GM23338 (cell line): ENCODE results near the gene SERP2.

Source experiments
- CREB1 ChIP-seq: fragments of 250-450 bp; sonication (Bioruptor Pico); IDR thresholded peaks from 2 replicates; pipeline ENCODE4 v1.5.0; 2020; ENCODE audit warnings: low read depth, mild to moderate bottlenecking, moderate library complexity
- CTCF ChIP-seq, 2 experiments: fragments of 200-600 bp in 1 of 2; sonication (generic) in 1 of 2; conservative IDR thresholded peaks; 2 replicates each; pipeline versions ENCODE4 v1.5.1 to v1.6.1; 2016 to 2017; ENCODE audit warnings: antibody characterized with exemption in 2 of 2, low read depth in 2 of 2, mild to moderate bottlenecking in 2 of 2, moderate library complexity in 1 of 2
- EZH2 ChIP-seq: fragments of 200-600 bp; sonication (generic); IDR thresholded peaks from one replicate; pipeline ENCODE4 v1.8.0; 2017; ENCODE audit warnings: antibody characterized with exemption, mild to moderate bottlenecking, low read depth; ENCODE audit not compliant: unreplicated experiment
- EZH2phosphoT487 ChIP-seq: fragments of 200-600 bp; sonication (generic); IDR thresholded peaks from one replicate; pipeline ENCODE4 v1.8.1; 2018; ENCODE audit warnings: antibody characterized with exemption; ENCODE audit not compliant: unreplicated experiment
- JUNB ChIP-seq: IDR thresholded peaks from one replicate; pipeline ENCODE4 v1.6.1; 2016; ENCODE audit warnings: antibody characterized with exemption; ENCODE audit not compliant: unreplicated experiment
- NANOG ChIP-seq: IDR thresholded peaks from 2 replicates; pipeline ENCODE4 v1.6.1; 2016; ENCODE audit warnings: antibody characterized with exemption, borderline replicate concordance
- POLR2AphosphoS5 ChIP-seq: IDR thresholded peaks from 2 replicates; pipeline ENCODE4 v1.6.1; 2016; ENCODE audit warnings: antibody characterized with exemption, low read depth
- STAT1 ChIP-seq: IDR thresholded peaks from one replicate; pipeline ENCODE4 v1.6.1; 2016; ENCODE audit warnings: antibody characterized with exemption; ENCODE audit not compliant: unreplicated experiment
- ZNF114 ChIP-seq: fragments of 250-450 bp; sonication (Bioruptor Pico); IDR thresholded peaks from 2 replicates; pipeline ENCODE4 v1.5.0; 2020; ENCODE audit warnings: mild to moderate bottlenecking, moderate library complexity
- ZNF331 ChIP-seq: fragments of 250-450 bp; sonication (Bioruptor Pico); IDR thresholded peaks from 2 replicates; pipeline ENCODE4 v1.5.0; 2020; ENCODE audit warnings: low read depth, mild to moderate bottlenecking, moderate library complexity
- ZNF462 ChIP-seq: fragments of 250-450 bp; sonication (Bioruptor Pico); IDR thresholded peaks from 2 replicates; pipeline ENCODE4 v1.5.0; 2020; ENCODE audit warnings: mild to moderate bottlenecking, moderate library complexity
- TF ChIP-seq, protein P1 (sequence below): IDR thresholded peaks from 2 replicates; pipeline ENCODE4 v1.6.1; 2016; ENCODE audit warnings: antibody characterized with exemption
- TF ChIP-seq, protein P2 (sequence below): IDR thresholded peaks from one replicate; pipeline ENCODE4 v1.6.1; 2018; ENCODE audit warnings: antibody characterized with exemption; ENCODE audit not compliant: unreplicated experiment

DNA sequence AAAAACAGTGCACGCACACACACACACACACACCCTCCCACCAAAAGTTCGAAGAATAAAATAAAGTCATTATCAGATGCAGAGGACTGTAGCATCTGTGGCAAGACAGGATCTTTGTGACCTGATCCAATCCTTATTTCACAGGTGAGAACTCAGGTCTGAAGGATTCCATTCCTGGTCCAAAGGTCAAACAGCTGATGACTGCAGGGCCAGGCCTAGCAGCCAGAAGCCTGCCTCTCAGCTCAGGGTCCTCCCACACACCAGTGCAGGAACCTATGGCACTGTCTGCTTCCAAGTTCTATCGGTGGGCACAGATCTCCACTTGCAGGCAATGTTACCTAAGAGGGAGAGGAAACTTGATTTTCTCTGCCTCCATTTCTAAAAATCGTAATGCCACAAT, 57.5 kb downstream of the SERP2 start:
- TF ChIP-seq CTCF (conservative IDR thresholded peaks at IDR 0.05; ENCODE audit: low read depth in 2 of 2) (no peak), POLR2AphosphoS5 (no peak), CREB1 (CRISPR knock-in tag) (no peak), EZH2 (no peak), EZH2phosphoT487 (no peak), ZNF331 (CRISPR knock-in tag) (no peak), JUNB (no peak), ZNF114 (CRISPR knock-in tag) (no peak), STAT1 (no peak), NANOG (no peak), ZNF462 (no peak)
- TF ChIP-seq, protein P1, sequence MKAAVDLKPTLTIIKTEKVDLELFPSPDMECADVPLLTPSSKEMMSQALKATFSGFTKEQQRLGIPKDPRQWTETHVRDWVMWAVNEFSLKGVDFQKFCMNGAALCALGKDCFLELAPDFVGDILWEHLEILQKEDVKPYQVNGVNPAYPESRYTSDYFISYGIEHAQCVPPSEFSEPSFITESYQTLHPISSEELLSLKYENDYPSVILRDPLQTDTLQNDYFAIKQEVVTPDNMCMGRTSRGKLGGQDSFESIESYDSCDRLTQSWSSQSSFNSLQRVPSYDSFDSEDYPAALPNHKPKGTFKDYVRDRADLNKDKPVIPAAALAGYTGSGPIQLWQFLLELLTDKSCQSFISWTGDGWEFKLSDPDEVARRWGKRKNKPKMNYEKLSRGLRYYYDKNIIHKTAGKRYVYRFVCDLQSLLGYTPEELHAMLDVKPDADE: no peak
- TF ChIP-seq, protein P2, sequence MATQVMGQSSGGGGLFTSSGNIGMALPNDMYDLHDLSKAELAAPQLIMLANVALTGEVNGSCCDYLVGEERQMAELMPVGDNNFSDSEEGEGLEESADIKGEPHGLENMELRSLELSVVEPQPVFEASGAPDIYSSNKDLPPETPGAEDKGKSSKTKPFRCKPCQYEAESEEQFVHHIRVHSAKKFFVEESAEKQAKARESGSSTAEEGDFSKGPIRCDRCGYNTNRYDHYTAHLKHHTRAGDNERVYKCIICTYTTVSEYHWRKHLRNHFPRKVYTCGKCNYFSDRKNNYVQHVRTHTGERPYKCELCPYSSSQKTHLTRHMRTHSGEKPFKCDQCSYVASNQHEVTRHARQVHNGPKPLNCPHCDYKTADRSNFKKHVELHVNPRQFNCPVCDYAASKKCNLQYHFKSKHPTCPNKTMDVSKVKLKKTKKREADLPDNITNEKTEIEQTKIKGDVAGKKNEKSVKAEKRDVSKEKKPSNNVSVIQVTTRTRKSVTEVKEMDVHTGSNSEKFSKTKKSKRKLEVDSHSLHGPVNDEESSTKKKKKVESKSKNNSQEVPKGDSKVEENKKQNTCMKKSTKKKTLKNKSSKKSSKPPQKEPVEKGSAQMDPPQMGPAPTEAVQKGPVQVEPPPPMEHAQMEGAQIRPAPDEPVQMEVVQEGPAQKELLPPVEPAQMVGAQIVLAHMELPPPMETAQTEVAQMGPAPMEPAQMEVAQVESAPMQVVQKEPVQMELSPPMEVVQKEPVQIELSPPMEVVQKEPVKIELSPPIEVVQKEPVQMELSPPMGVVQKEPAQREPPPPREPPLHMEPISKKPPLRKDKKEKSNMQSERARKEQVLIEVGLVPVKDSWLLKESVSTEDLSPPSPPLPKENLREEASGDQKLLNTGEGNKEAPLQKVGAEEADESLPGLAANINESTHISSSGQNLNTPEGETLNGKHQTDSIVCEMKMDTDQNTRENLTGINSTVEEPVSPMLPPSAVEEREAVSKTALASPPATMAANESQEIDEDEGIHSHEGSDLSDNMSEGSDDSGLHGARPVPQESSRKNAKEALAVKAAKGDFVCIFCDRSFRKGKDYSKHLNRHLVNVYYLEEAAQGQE: no peak
